NCI-H1436 treated with DMSO at 0.1 percent for 48 hours (cell line): ENCODE results near the gene LSM10.

Experiments
- DNase-seq: peaks from one replicate; lab custom pipeline; 2025; lab: John Stamatoyannopoulos, UW

LSM10 gene

DNA sequence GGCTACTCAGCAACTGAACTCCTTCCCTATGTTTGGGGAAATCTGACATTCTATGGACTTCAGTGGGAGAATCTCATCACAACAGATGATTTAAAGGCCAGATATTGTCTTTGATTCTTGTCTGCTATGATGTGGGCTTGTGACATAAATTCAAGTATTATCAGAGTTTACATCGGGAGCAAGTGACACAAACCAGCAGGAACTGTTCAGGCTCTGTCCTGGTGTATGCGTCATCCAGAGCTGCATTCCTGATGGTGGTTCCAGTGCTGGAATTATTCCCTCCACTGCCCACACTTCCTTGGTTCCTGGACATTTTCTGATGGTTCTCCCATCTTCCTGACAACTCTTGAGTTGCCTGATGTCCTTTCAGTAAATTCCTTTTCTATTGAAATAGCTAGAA is 10.8 kb upstream of the LSM10 start:
- DNase-seq, result no peak

GRCh38 chr1:36406440-36406839 is 8.7 kb upstream of the LSM10 start:
- no peak for DNase-seq

- DNase-seq, result no peak
Measured at GRCh38 chr1:36402504-36402890, 4.8 kb upstream of the LSM10 start.

GRCh38 chr1:36401602-36402503 is 4.1 kb upstream of the LSM10 start:
- DNase-seq, result no peak

DNA sequence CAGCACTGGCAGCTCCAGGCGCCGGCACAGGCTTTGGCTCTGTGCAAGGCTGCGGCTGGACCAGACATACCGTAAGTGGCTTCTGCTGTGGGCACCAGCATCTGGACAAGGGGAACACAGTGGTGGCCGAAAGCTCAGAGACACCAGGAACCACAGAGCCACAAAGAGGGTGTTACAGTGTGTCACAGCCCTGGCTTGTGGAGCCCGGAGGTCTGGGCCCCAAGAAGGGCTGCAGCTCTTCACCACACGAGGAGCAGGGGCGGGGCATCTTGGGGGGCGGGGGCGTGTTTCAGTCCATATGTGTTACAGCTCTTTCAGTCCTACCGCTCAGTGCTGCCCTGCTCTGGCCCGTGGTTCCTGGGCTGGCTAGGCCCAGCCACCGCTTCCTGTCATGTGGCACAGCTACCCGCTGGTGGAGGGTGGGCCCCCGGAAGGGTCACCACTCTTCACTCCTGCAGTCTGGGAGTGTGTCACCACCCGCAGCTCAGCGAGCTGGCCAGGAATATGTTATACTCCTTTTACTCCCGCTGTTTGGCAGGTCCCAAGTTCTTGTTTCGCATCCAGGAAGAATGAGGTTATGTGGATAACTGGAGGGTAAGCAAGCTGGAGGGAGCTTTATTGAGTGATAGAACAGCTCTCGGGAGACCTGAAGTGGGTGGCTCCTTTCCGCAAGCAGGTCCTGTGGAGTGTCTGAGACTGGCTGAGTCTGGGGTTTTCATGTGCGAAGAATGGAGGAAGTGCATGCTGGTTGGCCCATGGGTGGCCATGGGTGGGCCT is 3.3 kb upstream of the LSM10 start:
- DNase-seq, result no peak

- no peak for DNase-seq
Measured at GRCh38 chr1:36400514-36400824, 2.8 kb upstream of the LSM10 start.

DNA sequence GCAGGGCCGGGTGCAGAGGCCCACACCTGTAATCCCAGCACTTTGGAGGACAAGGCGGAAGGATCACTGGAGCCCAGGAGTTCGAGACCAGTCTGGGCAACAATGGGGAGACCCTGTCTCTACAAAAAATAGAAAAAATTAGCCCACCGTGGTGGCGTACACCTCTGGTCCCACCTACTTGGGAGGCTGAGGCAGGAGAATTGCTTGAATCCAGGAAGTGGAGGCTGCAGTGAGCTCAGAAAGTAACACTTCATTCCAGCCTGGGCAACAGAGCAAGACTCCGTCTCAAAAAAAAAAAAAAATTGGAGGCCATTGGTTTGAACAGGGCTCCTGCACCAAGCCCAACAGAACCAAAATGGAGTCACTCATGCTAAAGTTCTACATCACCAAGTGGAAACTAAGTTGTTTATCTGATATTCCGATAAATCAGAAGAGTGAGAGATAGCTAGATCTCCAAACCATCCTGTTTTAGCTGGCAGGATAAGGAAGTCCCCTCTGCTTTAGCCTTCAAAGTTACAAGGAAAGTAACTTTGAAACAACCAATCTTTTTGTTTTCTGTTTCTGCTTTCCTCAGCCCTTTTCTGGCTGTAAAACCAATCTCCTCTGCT is 766 bp upstream of the LSM10 start:
- no peak for DNase-seq

- no peak for DNase-seq
Measured at GRCh38 chr1:36397083-36397377, 678 bp downstream of the LSM10 start.

DNA sequence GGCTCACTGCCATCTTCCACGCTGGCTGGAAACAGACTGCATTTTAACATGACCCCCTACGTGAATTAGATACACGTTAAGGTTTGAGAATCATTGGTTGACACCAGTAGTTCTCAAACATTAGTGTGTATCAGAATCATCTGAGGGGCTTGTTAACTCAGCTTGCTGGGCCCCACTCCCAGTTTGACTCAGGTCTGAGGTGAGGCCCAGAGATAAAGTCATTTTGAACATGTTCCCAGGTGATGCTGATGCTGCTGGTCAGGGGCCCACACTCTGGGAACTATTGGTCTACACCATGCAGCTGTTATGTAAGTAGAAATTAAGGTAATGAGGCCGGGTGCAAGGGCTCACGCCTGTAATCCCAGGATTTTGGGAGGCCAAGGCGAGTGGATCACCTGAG is 1.3 kb downstream of the LSM10 start:
- DNase-seq, result no peak

- no peak for DNase-seq
Measured at GRCh38 chr1:36393686-36394085, 4.0 kb downstream of the LSM10 start.

- no peak for DNase-seq
Measured at GRCh38 chr1:36392836-36393235, 4.9 kb downstream of the LSM10 start.

- DNase-seq, result no peak
Measured at GRCh38 chr1:36391271-36391670, 6.4 kb downstream of the LSM10 start.

DNA sequence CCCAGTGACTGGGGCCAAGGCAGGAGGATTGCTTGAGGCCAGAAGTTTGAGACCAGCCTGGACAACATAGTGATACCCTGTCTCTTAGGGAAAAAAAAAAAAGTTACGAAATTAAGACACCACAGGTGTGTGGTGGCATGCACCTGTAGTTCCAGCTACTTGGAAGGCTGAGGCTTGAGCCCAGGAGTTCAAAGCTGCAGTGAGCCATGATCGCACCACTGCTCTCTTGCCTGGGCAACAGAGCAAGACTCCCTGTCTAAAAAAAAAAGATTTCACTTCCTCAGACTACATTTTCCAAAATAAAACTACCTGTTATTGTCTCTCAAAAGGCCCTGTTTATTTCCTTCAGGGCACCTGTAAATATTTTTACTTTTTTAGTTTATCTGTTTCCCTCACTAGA is 7.3 kb downstream of the LSM10 start:
- DNase-seq, result no peak

- no peak for DNase-seq
Measured at GRCh38 chr1:36389999-36390398, 7.7 kb downstream of the LSM10 start.

DNA sequence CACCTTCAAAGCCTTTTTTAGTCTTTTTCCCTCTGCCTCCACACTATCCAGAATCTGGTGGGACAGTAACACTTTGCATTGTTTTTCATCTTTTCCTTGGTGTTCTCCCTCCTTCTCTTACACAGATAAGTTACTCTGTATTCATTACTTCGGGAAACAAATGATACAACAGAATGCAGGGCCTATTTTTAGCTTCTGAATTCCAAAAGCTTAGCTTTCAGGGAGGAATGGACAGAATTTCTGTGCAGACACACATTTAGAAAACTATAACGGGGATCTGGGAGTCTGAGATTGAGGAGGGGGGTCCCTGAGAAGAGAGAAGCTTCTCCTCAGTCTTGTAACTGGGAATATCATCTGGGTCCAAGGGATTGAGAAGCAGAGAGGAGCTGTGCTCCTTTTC is 8.4 kb downstream of the LSM10 start:
- no peak for DNase-seq

DNA sequence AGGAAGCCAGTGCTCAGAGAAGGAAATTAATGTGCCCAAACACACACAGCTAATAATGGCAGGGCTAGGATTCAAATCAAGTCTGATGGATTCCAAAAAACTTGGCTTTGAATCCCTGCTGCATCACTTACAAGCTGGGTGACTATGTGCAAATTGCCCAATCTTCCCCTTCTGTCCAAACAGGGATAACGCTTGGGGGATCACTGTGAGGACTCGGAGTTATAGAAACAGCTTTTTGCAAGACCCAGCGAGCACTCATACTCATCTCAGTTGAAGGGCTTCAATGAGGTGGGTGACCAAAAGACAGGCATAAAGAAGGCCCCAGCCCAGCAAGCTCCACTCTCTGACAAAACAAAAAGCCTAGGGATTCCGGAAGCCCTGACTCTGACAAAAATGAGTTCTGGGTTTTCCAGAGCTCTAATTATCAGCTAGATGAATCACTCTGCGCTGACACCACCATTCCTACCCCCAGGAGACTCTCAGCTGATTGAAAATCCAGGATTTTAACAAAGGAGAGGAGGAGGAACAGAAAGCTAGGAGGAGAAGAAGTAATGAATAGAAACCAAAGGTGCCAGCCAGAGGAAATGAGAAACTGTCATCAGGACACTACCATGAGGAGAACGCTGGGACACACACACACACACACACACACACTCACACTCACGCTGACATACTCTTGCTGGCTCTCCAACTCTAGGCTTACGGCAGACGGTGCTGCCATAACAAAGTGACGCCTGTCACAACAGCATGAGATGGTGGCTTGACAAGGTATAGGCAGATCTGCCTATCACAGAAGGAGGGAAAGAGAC is 10.4 kb downstream of the LSM10 start:
- no peak for DNase-seq

DNA sequence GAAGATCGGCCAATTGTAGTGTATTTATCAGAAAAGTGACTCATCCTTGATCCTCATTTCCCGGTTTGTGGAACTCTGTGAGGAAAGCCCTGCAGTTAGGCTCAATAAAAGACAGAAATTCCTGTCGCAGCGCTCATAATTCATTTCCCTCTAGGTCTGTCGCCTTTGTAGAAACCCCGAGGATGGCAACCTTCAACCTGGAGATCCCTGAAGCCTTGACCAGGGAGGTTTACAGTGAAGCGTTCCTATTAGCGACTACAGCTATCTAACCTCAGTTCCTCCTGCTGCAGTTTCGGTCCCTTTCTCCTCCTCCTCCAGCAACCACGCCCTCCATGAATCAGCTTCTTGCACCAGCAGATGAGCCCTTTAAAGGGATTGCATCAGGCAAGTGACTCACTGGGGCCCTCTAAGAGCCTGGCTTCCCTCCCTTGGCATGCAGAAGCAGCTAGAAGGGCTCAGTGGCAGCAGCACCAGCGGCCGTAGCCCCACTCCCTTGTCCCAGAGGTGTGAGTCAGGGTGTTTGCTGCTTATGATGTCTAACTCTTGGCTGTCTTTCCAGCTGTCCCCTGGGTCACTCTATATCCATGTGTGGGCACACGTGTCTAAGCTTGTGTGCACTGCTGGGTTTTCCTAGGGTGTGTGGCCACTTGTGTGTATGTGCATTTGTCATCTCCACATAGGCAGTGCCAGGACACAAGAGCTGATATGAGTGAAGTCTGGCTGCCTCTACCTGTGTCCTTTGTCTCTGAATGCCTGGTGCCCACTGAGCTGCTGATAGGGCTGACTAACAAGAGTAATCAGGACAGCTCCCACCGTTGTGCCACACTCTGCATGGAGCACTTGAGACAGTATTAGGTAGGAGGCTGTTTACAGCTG is 11.2 kb downstream of the LSM10 start:
- peak; percentile 79 for DNase-seq

- DNase-seq, result peak; percentile 87
Measured at GRCh38 chr1:36385410-36386264, 12.1 kb downstream of the LSM10 start, which contains the start of gene STK40. Gene STK40 (minus strand): TSS chr1:36385924. CDS start chr1:36361332, 24,592 bp downstream.

- no peak for DNase-seq
Measured at GRCh38 chr1:36384542-36385409, 12.9 kb downstream of the LSM10 start.
